Natural killer cell (primary cell): ENCODE measurements around the gene ARHGAP33. TPM values are rescaled to one million over a fixed set of nuclear protein-coding genes. Genes with fewer than 3 reads are reported as not detected.
"Not testable (repeated sequence)": the region's sequence is repeated elsewhere in the genome, so short reads cannot be mapped to it uniquely, and the experiment has no call there.

Experiments used
- ATAC-seq, 3 donors: fragments of 150-1000 bp in 2 of 3; fragments of 200-7000 bp in 1 of 3; cut with Tn5 transposase; 1 replicate in 1 of 3; 2 replicates in 2 of 3; pipeline ENCODE4 v1.10.0; 2021; ENCODE audit warnings: mild to moderate bottlenecking in 2 of 3, moderate library complexity in 2 of 3
- DNase-seq, 2 donors: peaks; one replicate each; pipeline versions ENCODE4 v3.0.0 to v3.0.0-alpha.2; 2013 to 2021; ENCODE audit warnings: mixed read lengths in 1 of 2
- H3K27ac ChIP-seq: one replicate; pipeline ENCODE4 v1.5.1; 2013; ENCODE audit warnings: mild to moderate bottlenecking, low read length
- H3K27me3 ChIP-seq: one replicate; pipeline ENCODE4 v1.6.1; 2013; ENCODE audit warnings: low read length; ENCODE audit not compliant: control insufficient read depth, insufficient read depth
- H3K36me3 ChIP-seq: one replicate; pipeline ENCODE4 v1.6.1; 2013; ENCODE audit warnings: low read length; ENCODE audit not compliant: control insufficient read depth, insufficient read depth
- H3K4me1 ChIP-seq: one replicate; pipeline ENCODE4 v1.6.1; 2013; ENCODE audit warnings: low read length; ENCODE audit not compliant: control insufficient read depth, insufficient read depth
- H3K4me3 ChIP-seq: one replicate; pipeline ENCODE4 v1.5.1; 2013; ENCODE audit warnings: low read length
- H3K9me3 ChIP-seq: one replicate; pipeline ENCODE4 v1.6.1; 2013; ENCODE audit warnings: low read length; ENCODE audit not compliant: control insufficient read depth, insufficient read depth
- H3K27ac Mint-ChIP-seq, 2 donors: one replicate each; pipeline ENCODE4 v1.8.0; 2022; ENCODE audit warnings: mild to moderate bottlenecking in 2 of 2, mixed read lengths in 2 of 2, moderate library complexity in 1 of 2
- H3K27me3 Mint-ChIP-seq, 2 donors: one replicate each; pipeline ENCODE4 v1.8.0; 2022; ENCODE audit warnings: low read depth in 2 of 2, mixed read lengths in 2 of 2
- H3K36me3 Mint-ChIP-seq: one replicate; pipeline ENCODE4 v1.8.0; 2022; ENCODE audit warnings: mixed read lengths
- H3K4me1 Mint-ChIP-seq, 2 donors: one replicate each; pipeline ENCODE4 v1.8.0; 2022; ENCODE audit warnings: mixed read lengths in 2 of 2
- H3K4me3 Mint-ChIP-seq: one replicate; pipeline ENCODE4 v1.8.0; 2022; ENCODE audit warnings: mild to moderate bottlenecking, moderate library complexity, mixed read lengths
- H3K9me3 Mint-ChIP-seq, 2 donors: one replicate each; pipeline ENCODE4 v1.8.0; 2022; ENCODE audit warnings: mixed read lengths in 2 of 2
- WGBS: methylation state at CpG from one replicate; pipeline ENCODE4 v1.1.7; 2013; ENCODE audit warnings: missing lambda C conversion rate; ENCODE audit not compliant: insufficient coverage; 5-methylcytosine and 5-hydroxymethylcytosine counted together
- intact Hi-C: fragments of 100-400 bp; cut with micrococcal nuclease; formaldehyde crosslinking; loops from one replicate; pipeline ENCODE4 v1.14.2; 2022
- total RNA-seq, 4 donors: library from RNA; stranded (reverse); fragments of 120-200 nt in 1 of 4; gene quantifications; one replicate each; pipeline versions ENCODE4 v1.2.3 to v1.2.4, GENCODE V29; 2013 to 2022
- TF ChIP-seq, protein P1 (sequence below): fragments of 200-600 bp; IDR thresholded peaks from one replicate; pipeline ENCODE4 v1.8.0; 2022; ENCODE audit warnings: antibody characterized with exemption

The ARHGAP33 gene
- total RNA-seq, 3 donors from 2014 or later (not counting 1 experiment from before 2014, with no cell fraction given): 34.4 to 39.3 (median 37.5) TPM

GRCh38 chr19:35766571-35767104 is 8.7 kb upstream of the ARHGAP33 start:
- Mint-ChIP-seq H3K9me3 (no peaks in the 10 kb centered on the region), H3K4me3 (no peak overlapping the region), H3K27ac (no peak overlapping the region), H3K36me3 (no peaks in the 10 kb centered on the region), H3K4me1 (no peaks in the 10 kb centered on the region), H3K27me3 (no peaks in the 10 kb centered on the region)
- Histone ChIP-seq H3K27ac (no peak overlapping the region), H3K4me1 (no peaks in the 10 kb centered on the region), H3K36me3 (peaks cover 21% of the 10 kb centered on the region), H3K9me3 (no peaks in the 10 kb centered on the region), H3K4me3 (no peak overlapping the region), H3K27me3 (no peaks in the 10 kb centered on the region)
- ATAC-seq (no peak), DNase-seq (no peak)
- WGBS: 98% methylated on average over 8 of the region's 11 CpGs
- TF ChIP-seq, protein P1, sequence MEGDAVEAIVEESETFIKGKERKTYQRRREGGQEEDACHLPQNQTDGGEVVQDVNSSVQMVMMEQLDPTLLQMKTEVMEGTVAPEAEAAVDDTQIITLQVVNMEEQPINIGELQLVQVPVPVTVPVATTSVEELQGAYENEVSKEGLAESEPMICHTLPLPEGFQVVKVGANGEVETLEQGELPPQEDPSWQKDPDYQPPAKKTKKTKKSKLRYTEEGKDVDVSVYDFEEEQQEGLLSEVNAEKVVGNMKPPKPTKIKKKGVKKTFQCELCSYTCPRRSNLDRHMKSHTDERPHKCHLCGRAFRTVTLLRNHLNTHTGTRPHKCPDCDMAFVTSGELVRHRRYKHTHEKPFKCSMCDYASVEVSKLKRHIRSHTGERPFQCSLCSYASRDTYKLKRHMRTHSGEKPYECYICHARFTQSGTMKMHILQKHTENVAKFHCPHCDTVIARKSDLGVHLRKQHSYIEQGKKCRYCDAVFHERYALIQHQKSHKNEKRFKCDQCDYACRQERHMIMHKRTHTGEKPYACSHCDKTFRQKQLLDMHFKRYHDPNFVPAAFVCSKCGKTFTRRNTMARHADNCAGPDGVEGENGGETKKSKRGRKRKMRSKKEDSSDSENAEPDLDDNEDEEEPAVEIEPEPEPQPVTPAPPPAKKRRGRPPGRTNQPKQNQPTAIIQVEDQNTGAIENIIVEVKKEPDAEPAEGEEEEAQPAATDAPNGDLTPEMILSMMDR: no peak
- intact Hi-C loops: no loop called here

- no peaks in the 10 kb centered on the region for H3K4me1 Mint-ChIP-seq
- H3K9me3 Mint-ChIP-seq: no peaks in the 10 kb centered on the region
- ATAC-seq (no peak), DNase-seq (no peak)
- no peak overlapping the region for H3K4me3 Mint-ChIP-seq
- WGBS: 74% methylated on average over 34 of the region's 34 CpGs
- Histone ChIP-seq H3K9me3 (no peaks in the 10 kb centered on the region), H3K4me3 (no peak overlapping the region), H3K27me3 (no peaks in the 10 kb centered on the region), H3K27ac (no peak overlapping the region), H3K4me1 (no peaks in the 10 kb centered on the region), H3K36me3 (peaks cover 16% of the 10 kb centered on the region)
- no peaks in the 10 kb centered on the region for H3K27me3 Mint-ChIP-seq
- H3K27ac Mint-ChIP-seq: no peak overlapping the region
- intact Hi-C loops: no loop called here
- TF ChIP-seq, protein P1: no peak
- no peaks in the 10 kb centered on the region for H3K36me3 Mint-ChIP-seq
Observed at GRCh38 chr19:35767288-35768081, 7.9 kb upstream of the ARHGAP33 start.

DNA sequence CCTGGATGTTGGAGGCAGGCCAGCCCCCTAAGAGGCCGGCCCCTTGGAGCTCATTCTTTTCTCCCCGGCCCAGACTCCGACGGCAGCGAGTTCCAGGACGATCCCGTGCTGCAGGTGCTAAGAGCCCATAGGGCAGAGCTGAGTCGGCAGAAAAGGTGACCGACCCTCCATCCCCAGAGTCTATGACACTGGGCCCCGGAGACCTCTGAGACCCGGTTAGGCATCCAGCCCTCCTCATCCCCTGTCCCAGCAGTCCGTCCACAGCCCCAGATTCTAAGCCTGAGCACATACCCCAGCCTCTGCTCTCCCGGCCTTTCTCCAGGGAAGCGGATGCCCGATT is 7.3 kb upstream of the ARHGAP33 start:
- Histone ChIP-seq H3K36me3 (peaks cover 16% of the 10 kb centered on the region), H3K9me3 (no peaks in the 10 kb centered on the region), H3K4me3 (no peak overlapping the region), H3K27me3 (no peaks in the 10 kb centered on the region), H3K27ac (no peak overlapping the region), H3K4me1 (no peaks in the 10 kb centered on the region)
- no peak for ATAC-seq
- H3K27ac Mint-ChIP-seq: no peak overlapping the region
- DNase-seq: no peak
- H3K4me1 Mint-ChIP-seq: no peaks in the 10 kb centered on the region
- H3K9me3 Mint-ChIP-seq: no peaks in the 10 kb centered on the region
- no peak overlapping the region for H3K4me3 Mint-ChIP-seq
- H3K27me3 Mint-ChIP-seq: no peaks in the 10 kb centered on the region
- intact Hi-C loops: no loop called here
- no peaks in the 10 kb centered on the region for H3K36me3 Mint-ChIP-seq
- 91% methylated on average over 15 of the region's 15 CpGs for WGBS
- TF ChIP-seq, protein P1: no peak

DNA sequence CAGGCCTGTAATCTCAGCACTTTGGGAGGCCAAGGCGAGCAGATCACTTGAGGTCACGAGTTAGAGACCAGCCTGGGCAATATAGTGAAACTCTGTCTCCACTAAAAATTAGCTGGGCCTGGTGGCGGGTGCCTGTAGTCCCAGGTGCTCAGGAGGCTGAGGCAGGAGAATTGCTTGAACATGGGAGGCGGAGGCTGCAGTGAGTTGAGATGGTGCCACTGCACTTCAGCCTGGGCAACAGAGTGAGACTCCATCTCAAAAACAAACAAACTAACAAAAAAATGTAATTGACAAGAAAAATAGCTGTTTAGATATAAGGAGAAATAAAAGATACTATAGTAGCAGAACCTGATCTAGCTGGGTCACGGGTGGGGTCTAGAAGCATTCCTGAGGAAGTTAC is 3.0 kb upstream of the ARHGAP33 start:
- H3K9me3 ChIP-seq, H3K27me3 ChIP-seq, H3K36me3 Mint-ChIP-seq, H3K4me3 Mint-ChIP-seq, H3K27ac ChIP-seq, H3K36me3 ChIP-seq, DNase-seq, H3K9me3 Mint-ChIP-seq, ATAC-seq, H3K4me3 ChIP-seq, intact Hi-C loops, H3K27me3 Mint-ChIP-seq, H3K27ac Mint-ChIP-seq: not testable (repeated sequence)
- peaks cover 18 to 27% of the 10 kb centered on the region in 2 donors for H3K4me1 Mint-ChIP-seq
- peaks cover 16% of the 10 kb centered on the region for H3K4me1 ChIP-seq
- WGBS: 94% methylated on average over 5 of the region's 5 CpGs
